ENCODE data around the gene IL17B.

DNA sequence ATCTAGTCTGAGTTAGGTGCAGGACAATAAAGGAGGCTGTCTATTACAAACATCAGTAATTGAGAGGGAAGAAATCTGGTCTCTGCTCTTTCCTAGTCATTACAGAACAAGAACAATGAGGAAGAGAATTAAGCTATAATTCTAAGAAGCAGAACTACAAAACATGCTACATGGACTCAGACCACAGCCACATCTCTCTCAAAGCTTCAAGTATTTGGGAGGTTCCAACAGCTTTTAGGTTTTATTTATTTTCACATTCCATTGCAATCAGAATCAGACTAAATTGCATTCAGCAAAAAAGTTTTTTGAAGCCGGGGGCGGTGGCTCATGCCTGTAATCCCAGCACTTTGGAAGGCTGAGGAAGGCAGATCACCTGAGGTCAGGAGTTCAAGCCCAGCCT is 34.9 kb downstream of the IL17B start:
- TF ChIP-seq BDP1 (IDR thresholded peaks at IDR 0.05; ENCODE audit: insufficient read depth, insufficient read length) (no peak), GABPA (tag; conservative IDR thresholded peaks at IDR 0.05; ENCODE audit: low read depth) (no peak), ZNF133 (CRISPR knock-in tag; IDR thresholded peaks at IDR 0.05) (no peak), NONO (IDR thresholded peaks at IDR 0.05; ENCODE audit: low read depth in 2 of 2, low read length in 1 of 2) (no peak), ELF1 (tag; IDR thresholded peaks at IDR 0.05) (no peak), ELF4 (CRISPR knock-in tag; IDR thresholded peaks at IDR 0.05) (no peak), ZNF212 (CRISPR knock-in tag; IDR thresholded peaks at IDR 0.05) (no peak), SMARCE1 (IDR thresholded peaks at IDR 0.05) (no peak), HMG20B (CRISPR knock-in tag; IDR thresholded peaks at IDR 0.05) (no peak)
- TF ChIP-seq, protein P1, sequence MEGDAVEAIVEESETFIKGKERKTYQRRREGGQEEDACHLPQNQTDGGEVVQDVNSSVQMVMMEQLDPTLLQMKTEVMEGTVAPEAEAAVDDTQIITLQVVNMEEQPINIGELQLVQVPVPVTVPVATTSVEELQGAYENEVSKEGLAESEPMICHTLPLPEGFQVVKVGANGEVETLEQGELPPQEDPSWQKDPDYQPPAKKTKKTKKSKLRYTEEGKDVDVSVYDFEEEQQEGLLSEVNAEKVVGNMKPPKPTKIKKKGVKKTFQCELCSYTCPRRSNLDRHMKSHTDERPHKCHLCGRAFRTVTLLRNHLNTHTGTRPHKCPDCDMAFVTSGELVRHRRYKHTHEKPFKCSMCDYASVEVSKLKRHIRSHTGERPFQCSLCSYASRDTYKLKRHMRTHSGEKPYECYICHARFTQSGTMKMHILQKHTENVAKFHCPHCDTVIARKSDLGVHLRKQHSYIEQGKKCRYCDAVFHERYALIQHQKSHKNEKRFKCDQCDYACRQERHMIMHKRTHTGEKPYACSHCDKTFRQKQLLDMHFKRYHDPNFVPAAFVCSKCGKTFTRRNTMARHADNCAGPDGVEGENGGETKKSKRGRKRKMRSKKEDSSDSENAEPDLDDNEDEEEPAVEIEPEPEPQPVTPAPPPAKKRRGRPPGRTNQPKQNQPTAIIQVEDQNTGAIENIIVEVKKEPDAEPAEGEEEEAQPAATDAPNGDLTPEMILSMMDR (IDR thresholded peaks at IDR 0.05 in 2 of 3, conservative IDR thresholded peaks at IDR 0.05 in 1 of 3; ENCODE audit: insufficient read depth in 2 of 3, low read depth in 1 of 3, low read length in 3 of 3): no peak
- TF ChIP-seq, protein P2, sequence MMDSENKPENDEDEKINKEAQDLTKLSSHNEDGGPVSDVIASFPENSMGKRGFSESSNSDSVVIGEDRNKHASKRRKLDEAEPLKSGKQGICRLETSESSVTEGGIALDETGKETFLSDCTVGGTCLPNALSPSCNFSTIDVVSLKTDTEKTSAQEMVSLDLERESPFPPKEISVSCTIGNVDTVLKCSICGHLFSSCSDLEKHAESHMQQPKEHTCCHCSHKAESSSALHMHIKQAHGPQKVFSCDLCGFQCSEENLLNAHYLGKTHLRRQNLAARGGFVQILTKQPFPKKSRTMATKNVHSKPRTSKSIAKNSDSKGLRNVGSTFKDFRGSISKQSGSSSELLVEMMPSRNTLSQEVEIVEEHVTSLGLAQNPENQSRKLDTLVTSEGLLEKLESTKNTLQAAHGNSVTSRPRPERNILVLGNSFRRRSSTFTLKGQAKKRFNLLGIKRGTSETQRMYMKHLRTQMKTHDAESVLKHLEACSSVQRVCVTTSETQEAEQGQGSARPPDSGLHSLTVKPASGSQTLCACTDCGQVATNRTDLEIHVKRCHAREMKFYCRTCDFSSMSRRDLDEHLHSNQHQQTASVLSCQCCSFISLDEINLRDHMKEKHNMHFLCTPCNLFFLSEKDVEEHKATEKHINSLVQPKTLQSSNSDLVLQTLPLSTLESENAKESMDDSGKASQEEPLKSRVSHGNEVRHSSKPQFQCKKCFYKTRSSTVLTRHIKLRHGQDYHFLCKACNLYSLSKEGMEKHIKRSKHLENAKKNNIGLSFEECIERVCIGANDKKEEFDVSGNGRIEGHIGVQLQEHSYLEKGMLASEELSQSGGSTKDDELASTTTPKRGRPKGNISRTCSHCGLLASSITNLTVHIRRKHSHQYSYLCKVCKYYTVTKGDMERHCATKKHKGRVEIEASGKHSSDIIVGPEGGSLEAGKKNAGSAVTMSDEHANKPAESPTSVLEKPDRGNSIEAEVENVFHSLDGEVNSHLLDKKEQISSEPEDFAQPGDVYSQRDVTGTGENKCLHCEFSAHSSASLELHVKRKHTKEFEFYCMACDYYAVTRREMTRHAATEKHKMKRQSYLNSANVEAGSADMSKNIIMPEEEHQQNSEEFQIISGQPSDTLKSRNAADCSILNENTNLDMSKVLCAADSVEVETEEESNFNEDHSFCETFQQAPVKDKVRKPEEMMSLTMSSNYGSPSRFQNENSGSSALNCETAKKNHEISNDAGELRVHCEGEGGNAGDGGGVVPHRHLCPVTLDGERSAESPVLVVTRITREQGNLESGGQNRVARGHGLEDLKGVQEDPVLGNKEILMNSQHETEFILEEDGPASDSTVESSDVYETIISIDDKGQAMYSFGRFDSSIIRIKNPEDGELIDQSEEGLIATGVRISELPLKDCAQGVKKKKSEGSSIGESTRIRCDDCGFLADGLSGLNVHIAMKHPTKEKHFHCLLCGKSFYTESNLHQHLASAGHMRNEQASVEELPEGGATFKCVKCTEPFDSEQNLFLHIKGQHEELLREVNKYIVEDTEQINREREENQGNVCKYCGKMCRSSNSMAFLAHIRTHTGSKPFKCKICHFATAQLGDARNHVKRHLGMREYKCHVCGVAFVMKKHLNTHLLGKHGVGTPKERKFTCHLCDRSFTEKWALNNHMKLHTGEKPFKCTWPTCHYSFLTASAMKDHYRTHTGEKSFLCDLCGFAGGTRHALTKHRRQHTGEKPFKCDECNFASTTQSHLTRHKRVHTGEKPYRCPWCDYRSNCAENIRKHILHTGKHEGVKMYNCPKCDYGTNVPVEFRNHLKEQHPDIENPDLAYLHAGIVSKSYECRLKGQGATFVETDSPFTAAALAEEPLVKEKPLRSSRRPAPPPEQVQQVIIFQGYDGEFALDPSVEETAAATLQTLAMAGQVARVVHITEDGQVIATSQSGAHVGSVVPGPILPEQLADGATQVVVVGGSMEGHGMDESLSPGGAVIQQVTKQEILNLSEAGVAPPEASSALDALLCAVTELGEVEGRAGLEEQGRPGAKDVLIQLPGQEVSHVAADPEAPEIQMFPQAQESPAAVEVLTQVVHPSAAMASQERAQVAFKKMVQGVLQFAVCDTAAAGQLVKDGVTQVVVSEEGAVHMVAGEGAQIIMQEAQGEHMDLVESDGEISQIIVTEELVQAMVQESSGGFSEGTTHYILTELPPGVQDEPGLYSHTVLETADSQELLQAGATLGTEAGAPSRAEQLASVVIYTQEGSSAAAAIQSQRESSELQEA (IDR thresholded peaks at IDR 0.05; ENCODE audit: low read depth): no peak
- TF ChIP-seq, protein P3, sequence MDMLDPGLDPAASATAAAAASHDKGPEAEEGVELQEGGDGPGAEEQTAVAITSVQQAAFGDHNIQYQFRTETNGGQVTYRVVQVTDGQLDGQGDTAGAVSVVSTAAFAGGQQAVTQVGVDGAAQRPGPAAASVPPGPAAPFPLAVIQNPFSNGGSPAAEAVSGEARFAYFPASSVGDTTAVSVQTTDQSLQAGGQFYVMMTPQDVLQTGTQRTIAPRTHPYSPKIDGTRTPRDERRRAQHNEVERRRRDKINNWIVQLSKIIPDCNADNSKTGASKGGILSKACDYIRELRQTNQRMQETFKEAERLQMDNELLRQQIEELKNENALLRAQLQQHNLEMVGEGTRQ (CRISPR knock-in tag; IDR thresholded peaks at IDR 0.05): no peak
- TF ChIP-seq, protein P4, sequence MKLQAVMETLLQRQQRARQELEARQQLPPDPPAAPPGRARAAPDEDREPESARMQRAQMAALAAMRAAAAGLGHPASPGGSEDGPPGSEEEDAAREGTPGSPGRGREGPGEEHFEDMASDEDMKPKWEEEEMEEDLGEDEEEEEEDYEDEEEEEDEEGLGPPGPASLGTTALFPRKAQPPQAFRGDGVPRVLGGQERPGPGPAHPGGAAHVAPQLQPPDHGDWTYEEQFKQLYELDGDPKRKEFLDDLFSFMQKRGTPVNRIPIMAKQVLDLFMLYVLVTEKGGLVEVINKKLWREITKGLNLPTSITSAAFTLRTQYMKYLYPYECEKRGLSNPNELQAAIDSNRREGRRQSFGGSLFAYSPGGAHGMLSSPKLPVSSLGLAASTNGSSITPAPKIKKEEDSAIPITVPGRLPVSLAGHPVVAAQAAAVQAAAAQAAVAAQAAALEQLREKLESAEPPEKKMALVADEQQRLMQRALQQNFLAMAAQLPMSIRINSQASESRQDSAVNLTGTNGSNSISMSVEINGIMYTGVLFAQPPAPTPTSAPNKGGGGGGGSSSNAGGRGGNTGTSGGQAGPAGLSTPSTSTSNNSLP (IDR thresholded peaks at IDR 0.05; ENCODE audit: borderline replicate concordance, low read depth, low read length): no peak
- TF ChIP-seq, protein P5, sequence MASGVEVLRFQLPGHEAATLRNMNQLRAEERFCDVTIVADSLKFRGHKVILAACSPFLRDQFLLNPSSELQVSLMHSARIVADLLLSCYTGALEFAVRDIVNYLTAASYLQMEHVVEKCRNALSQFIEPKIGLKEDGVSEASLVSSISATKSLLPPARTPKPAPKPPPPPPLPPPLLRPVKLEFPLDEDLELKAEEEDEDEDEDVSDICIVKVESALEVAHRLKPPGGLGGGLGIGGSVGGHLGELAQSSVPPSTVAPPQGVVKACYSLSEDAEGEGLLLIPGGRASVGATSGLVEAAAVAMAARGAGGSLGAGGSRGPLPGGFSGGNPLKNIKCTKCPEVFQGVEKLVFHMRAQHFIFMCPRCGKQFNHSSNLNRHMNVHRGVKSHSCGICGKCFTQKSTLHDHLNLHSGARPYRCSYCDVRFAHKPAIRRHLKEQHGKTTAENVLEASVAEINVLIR (CRISPR knock-in tag; IDR thresholded peaks at IDR 0.05): no peak

Data from K562 (cell line).